HG02938 (cell line): ENCODE results near the gene C2orf92.
"Not testable (repeated sequence)": the region's sequence is repeated elsewhere in the genome, so short reads cannot be mapped to it uniquely, and the experiment has no call there.

Experiments
- ATAC-seq: cut with Tn5 transposase; IDR thresholded peaks from one replicate; pipeline ENCODE4 v1.9.1; 2021; ENCODE audit warnings: mild to moderate bottlenecking, moderate library complexity; ENCODE audit not compliant: unreplicated experiment

C2orf92 gene

GRCh38 chr2:97659256-97660043 lies 10.1 kb upstream of the C2orf92 start:
- no peak for ATAC-seq

- no peak for ATAC-seq
These were observed 9.3 kb upstream of the C2orf92 start for GRCh38 chr2:97660044-97660774.

- ATAC-seq = no peak
These were observed 8.6 kb upstream of the C2orf92 start for GRCh38 chr2:97660775-97661389.

- no peak for ATAC-seq
These were observed 7.6 kb upstream of the C2orf92 start for GRCh38 chr2:97661927-97662326.

- ATAC-seq = no peak
These were observed 7.1 kb upstream of the C2orf92 start for GRCh38 chr2:97662386-97662894.

GRCh38 chr2:97662895-97663625 lies 6.5 kb upstream of the C2orf92 start:
- peak; percentile 43 for ATAC-seq

GRCh38 chr2:97663626-97663961 lies 5.9 kb upstream of the C2orf92 start:
- ATAC-seq = no peak

- ATAC-seq = peak; percentile 84
These were observed 5.4 kb upstream of the C2orf92 start, which contains the start of gene ACTR1B for GRCh38 chr2:97663962-97664635. TSS of gene ACTR1B (minus strand) at chr2:97664044. CDS start at chr2:97663890, 154 bp downstream.

GRCh38 chr2:97664636-97664970 lies 4.9 kb upstream of the C2orf92 start:
- ATAC-seq = no peak

GRCh38 chr2:97670471-97670870 lies 958 bp downstream of the C2orf92 start:
- ATAC-seq = no peak

GRCh38 chr2:97671526-97671925 lies 2.0 kb downstream of the C2orf92 start:
- ATAC-seq = no peak

- not testable (repeated sequence) for ATAC-seq
These were observed 3.2 kb downstream of the C2orf92 start for GRCh38 chr2:97672606-97673140.

- ATAC-seq = no peak
These were observed 3.8 kb downstream of the C2orf92 start for GRCh38 chr2:97673182-97673914.

- ATAC-seq = no peak
These were observed 4.4 kb downstream of the C2orf92 start for GRCh38 chr2:97673915-97674283.

- ATAC-seq = no peak
These were observed 6.1 kb downstream of the C2orf92 start for GRCh38 chr2:97675430-97676113.

GRCh38 chr2:97676620-97677019 lies 7.1 kb downstream of the C2orf92 start:
- ATAC-seq = no peak

GRCh38 chr2:97677480-97677879 lies 8.0 kb downstream of the C2orf92 start:
- no peak for ATAC-seq

- ATAC-seq = no peak
These were observed 8.8 kb downstream of the C2orf92 start for GRCh38 chr2:97678298-97678697.

- not testable (repeated sequence) for ATAC-seq
These were observed 17.7 kb downstream of the C2orf92 start for GRCh38 chr2:97687235-97687634.
